HL-60 (cell line): ENCODE results near the gene SH2D1A.
"Not testable (repeated sequence)": the region's sequence is repeated elsewhere in the genome, so short reads cannot be mapped to it uniquely, and the experiment has no call there.

Source experiments
- DNase-seq, 2 experiments: peaks; one replicate each; pipeline ENCODE4 v3.0.0-alpha.2; 2010 to 2020; ENCODE audit warnings: low read depth in 1 of 2, low spot score in 1 of 2
- H3K27ac ChIP-seq: fragments of 250-450 bp; sonication (Bioruptor Pico); replicated peaks from 2 replicates; pipeline ENCODE4 v1.5.1; 2020; ENCODE audit warnings: mild to moderate bottlenecking, moderate library complexity
- H3K27me3 ChIP-seq: fragments of 250-450 bp; sonication (Bioruptor Pico); 2 replicates; pipeline ENCODE4 v1.5.1; 2021; ENCODE audit warnings: mild to moderate bottlenecking, moderate library complexity; ENCODE audit not compliant: insufficient read depth, poor library complexity, severe bottlenecking
- H3K4me3 ChIP-seq: replicated peaks from 2 replicates; pipeline ENCODE4 v1.5.1; 2011; ENCODE audit warnings: mild to moderate bottlenecking, control low read depth, low read length; ENCODE audit not compliant: insufficient read depth
- CTCF ChIP-seq: IDR thresholded peaks from one replicate; pipeline ENCODE4 v1.5.1; 2011; ENCODE audit warnings: low read length, control low read depth, inconsistent platforms; ENCODE audit not compliant: insufficient read depth
- GABPA ChIP-seq: IDR thresholded peaks from 2 replicates; pipeline ENCODE4 v1.6.1; 2012; ENCODE audit warnings: low read depth
- POLR2AphosphoS5 ChIP-seq: IDR thresholded peaks from 2 replicates; pipeline ENCODE4 v1.6.1; 2012; ENCODE audit warnings: low read depth
- REST ChIP-seq: IDR thresholded peaks from 2 replicates; pipeline ENCODE4 v1.6.1; 2012; ENCODE audit warnings: low read depth; ENCODE audit not compliant: insufficient replicate concordance
- SPI1 ChIP-seq: IDR thresholded peaks from 2 replicates; pipeline ENCODE4 v1.6.1; 2012; ENCODE audit warnings: low read depth, mild to moderate bottlenecking, borderline replicate concordance
- long read RNA-seq: library from polyadenylated mRNA; unstranded; transcript quantifications from one replicate; pipeline ENCODE4 v2.0.0, GENCODE V29; 2020

Gene SH2D1A
- long read RNA-seq, partial matches to known transcripts: 0 of 1 reads
- long read RNA-seq, other reads (novel, unspliced or antisense): 1 of 1 reads

- peak in 1 of 2 experiments; percentile 3 for DNase-seq
- TF ChIP-seq REST (no peak), CTCF (no peak), POLR2AphosphoS5 (no peak), SPI1 (no peak), GABPA (no peak)
- Histone ChIP-seq H3K4me3 (no peak within 1 kb of the TSS), H3K27me3 (no peaks in the 10 kb centered on the region), H3K27ac (no peak within 1 kb of the TSS)
Observed at GRCh38 chrX:124346117-124346876, at the start of gene SH2D1A. SH2D1A (plus strand) TSS chrX:124346563; CDS start chrX:124346643, 80 bp downstream.

GRCh38 chrX:124299323-124299722 is 47.0 kb upstream of the SH2D1A start:
- not testable (repeated sequence) for H3K27ac ChIP-seq, H3K27me3 ChIP-seq, H3K4me3 ChIP-seq, DNase-seq

- TF ChIP-seq REST (no peak), POLR2AphosphoS5 (no peak), SPI1 (no peak), CTCF (no peak), GABPA (no peak)
- Histone ChIP-seq H3K27me3 (no peaks in the 10 kb centered on the region), H3K4me3 (no peak overlapping the region), H3K27ac (no peak overlapping the region)
- DNase-seq: no peak
Observed at GRCh38 chrX:124300405-124300804, 46.0 kb upstream of the SH2D1A start.

GRCh38 chrX:124307253-124307907 is 39.0 kb upstream of the SH2D1A start:
- TF ChIP-seq SPI1: no peak
- TF ChIP-seq CTCF: no peak
- TF ChIP-seq GABPA: no peak
- no peak for TF ChIP-seq REST
- TF ChIP-seq POLR2AphosphoS5: no peak
- H3K27me3 ChIP-seq: no peaks in the 10 kb centered on the region
- H3K4me3 ChIP-seq: no peak overlapping the region
- no peak overlapping the region for H3K27ac ChIP-seq
- DNase-seq: no peak
